Activated CD4-positive, CD25-positive, alpha-beta regulatory T cell treated with anti-CD3 and anti-CD28 coated beads, Interleukin-2, amount 50 U/mL, for 72 hours (primary cell): Measurements from ENCODE around the gene EPHB2.
"Not testable (repeated sequence)": the region's sequence is repeated elsewhere in the genome, so short reads cannot be mapped to it uniquely, and the experiment has no call there.

Source experiments
- DNase-seq: peaks from one replicate; pipeline ENCODE4 v3.0.0; 2021

Gene EPHB2

GRCh38 chr1:22710701-22711049, at the start of gene EPHB2:
Gene EPHB2 (plus strand): TSS chr1:22710839. CDS start chr1:22710983, 144 bp downstream.
- no peak for DNase-seq

GRCh38 chr1:22661880-22662279, 48.8 kb upstream of the EPHB2 start:
- DNase-seq: no peak

GRCh38 chr1:22662318-22662717, 48.3 kb upstream of the EPHB2 start:
- no peak for DNase-seq

GRCh38 chr1:22662986-22663408, 47.6 kb upstream of the EPHB2 start:
- DNase-seq: no peak

GRCh38 chr1:22665752-22666151, 44.9 kb upstream of the EPHB2 start:
- no peak for DNase-seq

GRCh38 chr1:22666412-22666811, 44.2 kb upstream of the EPHB2 start:
- DNase-seq: no peak

- DNase-seq: not testable (repeated sequence)
Measured at GRCh38 chr1:22668840-22669239, 41.8 kb upstream of the EPHB2 start.

GRCh38 chr1:22670352-22670975, 40.2 kb upstream of the EPHB2 start:
- DNase-seq: no peak

- DNase-seq: no peak
Measured at GRCh38 chr1:22671999-22672398, 38.6 kb upstream of the EPHB2 start.

GRCh38 chr1:22673486-22674409, 36.9 kb upstream of the EPHB2 start:
- DNase-seq: no peak

- DNase-seq: no peak
Measured at GRCh38 chr1:22674410-22674749, 36.3 kb upstream of the EPHB2 start.

GRCh38 chr1:22676151-22676550, 34.5 kb upstream of the EPHB2 start:
- DNase-seq: not testable (repeated sequence)

GRCh38 chr1:22676916-22677583, 33.6 kb upstream of the EPHB2 start:
- no peak for DNase-seq

GRCh38 chr1:22677931-22678896, 32.4 kb upstream of the EPHB2 start:
- no peak for DNase-seq

GRCh38 chr1:22680726-22681125, 29.9 kb upstream of the EPHB2 start:
- DNase-seq: no peak

- DNase-seq: no peak
Measured at GRCh38 chr1:22681556-22682276, 28.9 kb upstream of the EPHB2 start.

- DNase-seq: no peak
Measured at GRCh38 chr1:22683547-22683946, 27.1 kb upstream of the EPHB2 start.

- no peak for DNase-seq
Measured at GRCh38 chr1:22685591-22686059, 25.0 kb upstream of the EPHB2 start.

GRCh38 chr1:22687191-22687590, 23.4 kb upstream of the EPHB2 start:
- DNase-seq: no peak

GRCh38 chr1:22688466-22688865, 22.2 kb upstream of the EPHB2 start:
- DNase-seq: no peak

GRCh38 chr1:22689505-22689904, 21.1 kb upstream of the EPHB2 start:
- DNase-seq: no peak
